Upper lobe of right lung (tissue), 1 donor: ENCODE data around the gene WDR64. TPM values are rescaled to one million over a fixed set of nuclear protein-coding genes. Genes with fewer than 3 reads are reported as not detected.

ENCODE experiments used
- ATAC-seq: fragments of 200-7000 bp; cut with Tn5 transposase; one replicate; pipeline ENCODE4 v1.9.1; 2020; ENCODE audit warnings: mild to moderate bottlenecking, moderate library complexity
- DNase-seq: peaks from one replicate; pipeline ENCODE4 v3.0.0-alpha.2; 2020
- H3K27ac ChIP-seq: fragments of 200-600 bp; one replicate; pipeline ENCODE4 v1.8.0; 2022
- H3K27me3 ChIP-seq: fragments of 200-600 bp; one replicate; pipeline ENCODE4 v1.8.0; 2022; ENCODE audit warnings: mild to moderate bottlenecking
- H3K36me3 ChIP-seq: fragments of 200-600 bp; one replicate; pipeline ENCODE4 v1.8.0; 2022
- H3K4me1 ChIP-seq: fragments of 200-600 bp; one replicate; pipeline ENCODE4 v1.8.0; 2022
- H3K4me3 ChIP-seq: fragments of 200-600 bp; one replicate; pipeline ENCODE4 v1.8.0; 2022; ENCODE audit warnings: mild to moderate bottlenecking
- H3K9me3 ChIP-seq: fragments of 200-600 bp; one replicate; pipeline ENCODE4 v1.8.0; 2022
- intact Hi-C: fragments of 100-400 bp; cut with DNase I; formaldehyde crosslinking; loops from one replicate; pipeline ENCODE4 v1.11.0; 2022
- total RNA-seq: library from RNA; stranded (reverse); fragmentation: NEBNext Ultra II Directional; extraction: Animal tissue kit (Norgen Biotek cat#: 25700); gene quantifications from one replicate; pipeline ENCODE4 v1.2.1, GENCODE V29; 2021
- TF ChIP-seq, protein P1 (sequence below): fragments of 200-600 bp; IDR thresholded peaks from one replicate; pipeline ENCODE4 v1.8.0; 2022; ENCODE audit warnings: antibody characterized with exemption
- donor health status: DM: no; HTN: yes; CAD: no; lungs with severe emphysema.

Gene WDR64
- total RNA-seq, 1 donor from 2014 or later = not detected

DNA sequence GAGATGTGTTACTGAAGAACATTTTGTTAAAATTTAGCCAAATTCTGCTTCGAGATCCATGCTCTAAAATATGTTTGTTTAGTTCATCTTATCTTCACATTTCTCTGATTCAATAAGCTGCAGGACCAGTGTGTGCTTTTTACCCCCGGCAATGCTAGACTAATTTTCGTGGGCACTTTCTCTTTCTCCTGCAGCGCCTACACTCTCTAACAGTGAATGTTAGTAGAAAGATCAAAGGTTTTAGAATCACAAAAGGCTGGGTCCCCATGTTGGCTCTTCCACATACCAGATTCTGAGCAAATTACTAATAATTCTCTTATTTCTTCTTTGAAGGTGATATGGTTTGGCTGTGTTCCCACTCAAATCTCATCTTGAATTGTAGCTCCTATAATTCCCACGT, 20.4 kb upstream of the WDR64 start:
- Histone ChIP-seq H3K27ac (no peak overlapping the region), H3K9me3 (no peaks in the 10 kb centered on the region), H3K27me3 (no peaks in the 10 kb centered on the region), H3K36me3 (peaks cover 3% of the 10 kb centered on the region), H3K4me3 (no peak overlapping the region), H3K4me1 (no peaks in the 10 kb centered on the region)
- TF ChIP-seq, protein P1, sequence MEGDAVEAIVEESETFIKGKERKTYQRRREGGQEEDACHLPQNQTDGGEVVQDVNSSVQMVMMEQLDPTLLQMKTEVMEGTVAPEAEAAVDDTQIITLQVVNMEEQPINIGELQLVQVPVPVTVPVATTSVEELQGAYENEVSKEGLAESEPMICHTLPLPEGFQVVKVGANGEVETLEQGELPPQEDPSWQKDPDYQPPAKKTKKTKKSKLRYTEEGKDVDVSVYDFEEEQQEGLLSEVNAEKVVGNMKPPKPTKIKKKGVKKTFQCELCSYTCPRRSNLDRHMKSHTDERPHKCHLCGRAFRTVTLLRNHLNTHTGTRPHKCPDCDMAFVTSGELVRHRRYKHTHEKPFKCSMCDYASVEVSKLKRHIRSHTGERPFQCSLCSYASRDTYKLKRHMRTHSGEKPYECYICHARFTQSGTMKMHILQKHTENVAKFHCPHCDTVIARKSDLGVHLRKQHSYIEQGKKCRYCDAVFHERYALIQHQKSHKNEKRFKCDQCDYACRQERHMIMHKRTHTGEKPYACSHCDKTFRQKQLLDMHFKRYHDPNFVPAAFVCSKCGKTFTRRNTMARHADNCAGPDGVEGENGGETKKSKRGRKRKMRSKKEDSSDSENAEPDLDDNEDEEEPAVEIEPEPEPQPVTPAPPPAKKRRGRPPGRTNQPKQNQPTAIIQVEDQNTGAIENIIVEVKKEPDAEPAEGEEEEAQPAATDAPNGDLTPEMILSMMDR = no peak
- ATAC-seq (no peak), DNase-seq (no peak)
- intact Hi-C loops = no loop called here

DNA sequence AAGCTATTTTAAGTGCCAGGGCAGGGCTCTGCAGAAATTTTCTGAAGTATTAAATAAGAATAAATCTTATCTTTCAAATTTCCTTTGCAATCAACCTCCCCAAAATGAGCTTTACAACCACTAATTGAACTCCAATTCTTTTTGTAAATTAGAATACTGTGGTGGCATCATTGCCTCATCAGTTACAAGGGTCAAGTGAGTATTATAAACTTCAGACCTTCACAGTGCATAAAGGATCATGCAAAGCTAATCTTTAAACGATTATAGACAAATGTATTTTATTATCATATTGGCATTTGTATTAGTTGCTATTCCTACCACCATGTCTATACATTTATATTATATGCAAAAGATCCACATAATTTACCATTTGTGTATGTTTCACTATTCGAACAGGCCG, 19.1 kb upstream of the WDR64 start:
- Histone ChIP-seq H3K27me3 (no peaks in the 10 kb centered on the region), H3K4me3 (no peak overlapping the region), H3K36me3 (peaks cover 3% of the 10 kb centered on the region), H3K27ac (no peak overlapping the region), H3K4me1 (no peaks in the 10 kb centered on the region), H3K9me3 (no peaks in the 10 kb centered on the region)
- ATAC-seq = no peak
- intact Hi-C loops = no loop called here
- TF ChIP-seq, protein P1 = no peak
- DNase-seq = no peak

DNA sequence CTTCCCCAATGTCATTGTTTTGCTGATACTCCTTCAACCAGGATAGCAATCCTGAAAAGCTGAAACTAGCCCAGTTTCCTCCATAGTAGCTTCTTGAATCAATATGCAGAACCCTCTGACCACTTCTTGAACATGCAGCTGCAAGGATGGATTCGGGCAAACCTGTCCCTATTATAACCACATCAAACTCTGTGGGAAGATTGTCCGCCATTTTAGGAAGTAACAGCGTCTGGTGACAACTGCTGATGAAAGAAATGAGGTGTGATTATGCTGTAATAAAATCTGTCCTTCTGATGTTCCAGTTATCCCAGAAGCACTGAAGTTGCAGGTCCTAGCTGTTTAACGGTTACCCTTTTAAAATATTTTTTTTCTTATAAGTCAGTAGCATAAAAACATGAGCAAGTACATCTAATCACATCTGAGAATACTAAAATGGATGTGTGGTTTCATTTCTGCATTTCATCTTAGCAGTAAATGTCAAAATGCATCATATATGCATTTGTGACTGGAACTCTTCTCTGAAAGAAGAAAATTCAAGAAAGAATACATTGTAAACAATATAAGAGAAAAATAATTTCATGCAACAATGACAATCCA, 16.4 kb upstream of the WDR64 start:
- intact Hi-C loops = no loop called here
- ATAC-seq = no peak

DNA sequence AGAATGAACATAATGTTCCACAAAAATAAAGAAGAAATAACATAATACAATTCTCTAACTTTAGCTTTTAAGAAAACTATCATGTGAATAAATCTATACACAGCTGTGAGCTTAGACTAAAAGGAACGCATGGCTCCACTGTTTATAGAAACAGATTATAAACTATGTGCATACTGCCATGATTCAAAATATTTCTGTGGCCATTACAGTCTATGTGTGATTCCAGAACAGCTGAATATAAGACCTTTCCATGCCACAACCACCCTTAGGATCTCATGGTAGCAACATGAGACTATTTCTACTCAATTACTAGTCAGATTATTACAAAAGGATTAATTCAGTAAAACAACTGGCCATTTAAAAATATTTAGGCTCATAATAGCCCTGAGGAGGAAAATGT, 15.8 kb upstream of the WDR64 start:
- H3K27me3 ChIP-seq = no peaks in the 10 kb centered on the region
- TF ChIP-seq, protein P1 = no peak
- H3K4me1 ChIP-seq = peaks cover 16% of the 10 kb centered on the region
- H3K27ac ChIP-seq = no peak overlapping the region
- intact Hi-C loops = no loop called here
- peaks cover 3% of the 10 kb centered on the region for H3K36me3 ChIP-seq
- no peak for ATAC-seq
- no peaks in the 10 kb centered on the region for H3K9me3 ChIP-seq
- no peak for DNase-seq
- no peak overlapping the region for H3K4me3 ChIP-seq

More for the DNA sequence above, 16.4 kb upstream of the WDR64 start:
- Histone ChIP-seq H3K4me3 (no peak overlapping the region), H3K4me1 (peaks cover 14% of the 10 kb centered on the region), H3K27me3 (no peaks in the 10 kb centered on the region), H3K27ac (no peak overlapping the region), H3K36me3 (peaks cover 3% of the 10 kb centered on the region), H3K9me3 (no peaks in the 10 kb centered on the region)
- TF ChIP-seq, protein P1 = no peak
- DNase-seq = no peak

DNA sequence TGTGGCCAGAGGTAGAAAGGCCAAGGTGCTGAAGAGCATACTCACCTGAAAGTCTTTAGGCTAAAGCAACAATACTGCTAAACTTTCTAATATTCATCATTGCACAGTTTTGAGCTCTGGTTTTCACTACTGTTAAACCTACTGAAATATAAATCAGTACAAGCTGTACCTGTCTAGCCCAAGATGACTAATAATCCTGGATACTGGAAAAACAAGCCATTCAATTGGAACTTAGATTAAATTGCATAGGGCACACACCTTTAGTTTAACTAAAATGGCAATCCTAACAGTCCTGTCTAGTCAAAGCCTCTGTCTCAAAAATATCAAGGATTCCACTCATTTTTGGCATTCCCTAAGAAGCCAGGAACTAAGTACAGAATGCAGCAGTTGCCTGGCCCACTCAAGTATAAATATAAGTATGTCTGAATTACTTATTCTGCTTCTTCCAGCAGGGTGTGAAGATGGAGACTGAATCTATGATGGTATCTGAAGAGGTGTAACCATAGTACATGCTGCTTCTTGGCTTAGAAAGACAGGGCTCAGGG, 15.0 kb upstream of the WDR64 start:
- Histone ChIP-seq H3K27me3 (no peaks in the 10 kb centered on the region), H3K36me3 (peaks cover 3% of the 10 kb centered on the region), H3K27ac (no peak overlapping the region), H3K4me3 (no peak overlapping the region), H3K4me1 (peaks cover 16% of the 10 kb centered on the region), H3K9me3 (no peaks in the 10 kb centered on the region)
- DNase-seq (no peak), ATAC-seq (no peak)
- TF ChIP-seq, protein P1 = no peak
- intact Hi-C loops = no loop called here
